K562 (cell line): ENCODE data around the gene FAM167B. TPM values are rescaled to one million over a fixed set of nuclear protein-coding genes. Genes with fewer than 3 reads are reported as not detected.

Experiments
- ATAC-seq: fragments of 200-7000 bp; cut with Tn5 transposase; 3 replicates; pipeline ENCODE4 v1.9.1; 2020; ENCODE audit warnings: moderate library complexity
- BruUV-seq: library from RNA; stranded (reverse); fragments of 400-500 nt; replicated peaks from 2 replicates; lab custom pipeline; 2021; lab: Mats Ljungman, UMichigan
- CTCF ChIA-PET: fragments of 300-600 bp; formaldehyde crosslinking; extraction: SDS; loops from one replicate; lab custom pipeline; 2021; ENCODE audit warnings: low intra/inter-chr PET ratio; lab: Yijun Ruan, JAX
- POLR2A ChIA-PET: fragments of 300-600, 350-650 bp; sonication (Branson Sonifier 250); formaldehyde crosslinking; extraction: SDS; loops from one replicate; lab custom pipeline; 2021; ENCODE audit warnings: antibody characterized with exemption, inconsistent platforms; lab: Yijun Ruan, JAX
- DNase-seq, 4 experiments: peaks; one replicate each; pipeline versions ENCODE4 v3.0.0 to v3.0.0-alpha.2; 2011 to 2018; ENCODE audit warnings: low spot score in 3 of 4, mixed read lengths in 3 of 4; ENCODE audit errors: extremely low read depth in 1 of 4
- FAIRE-seq: peaks from 2 replicates; lab custom pipeline; 2011; peaks lifted over from hg19 to GRCh38; lab: Jason Lieb, UNC
- H2AFZ ChIP-seq: 2 replicates; pipeline ENCODE4 v1.6.0; 2011; ENCODE audit warnings: low read depth, low read length, control low read depth, inconsistent platforms
- H3K27ac ChIP-seq: fragments of 200-600 bp; 3 replicates; pipeline ENCODE4 v1.8.0; 2011; ENCODE audit warnings: low read depth, mild to moderate bottlenecking, control low read depth, inconsistent platforms, low read length, moderate library complexity, mixed read lengths; ENCODE audit errors: extremely low read depth
- H3K27me3 ChIP-seq, 2 experiments: fragments of 300-600 bp in 1 of 2; 2 replicates in 1 of 2; 3 replicates in 1 of 2; pipeline versions ENCODE4 v1.6.0 to v1.8.0; 2011; ENCODE audit warnings: inconsistent platforms in 2 of 2, low read length in 2 of 2, mild to moderate bottlenecking in 1 of 2, mixed read lengths in 1 of 2, moderate library complexity in 1 of 2; ENCODE audit not compliant: control insufficient read depth in 2 of 2, insufficient read depth in 2 of 2
- H3K36me3 ChIP-seq: fragments of 300-600 bp; 3 replicates; pipeline ENCODE4 v1.8.0; 2011; ENCODE audit warnings: mild to moderate bottlenecking, low read length, inconsistent platforms; ENCODE audit not compliant: control insufficient read depth, insufficient read depth
- H3K4me1 ChIP-seq, 2 experiments: fragments of 200-600 bp in 1 of 2; replicated peaks in 1 of 2; 2 replicates in 1 of 2; 3 replicates in 1 of 2; pipeline versions ENCODE4 v1.5.1 to v1.8.0; 2011; ENCODE audit warnings: inconsistent platforms in 2 of 2, low read length in 2 of 2, mild to moderate bottlenecking in 1 of 2, mixed read lengths in 1 of 2, moderate library complexity in 1 of 2; ENCODE audit not compliant: control insufficient read depth in 2 of 2, insufficient read depth in 2 of 2
- H3K4me2 ChIP-seq: 2 replicates; pipeline ENCODE4 v1.6.1; 2011; ENCODE audit warnings: low read length, control low read depth, inconsistent platforms, mixed read lengths; ENCODE audit not compliant: insufficient read depth
- H3K4me3 ChIP-seq: fragments of 200-600 bp; sonication (generic), shearing (Covaris generic); 2 replicates; pipeline ENCODE4 v1.5.1; 2016; ENCODE audit warnings: control low read depth, inconsistent platforms
- H3K79me2 ChIP-seq: fragments of 200-600 bp; 3 replicates; pipeline ENCODE4 v1.8.0; 2011; ENCODE audit warnings: low read length, inconsistent platforms; ENCODE audit not compliant: control insufficient read depth, insufficient read depth
- H3K9ac ChIP-seq, 2 experiments: 2 replicates each; pipeline versions ENCODE4 v1.6.0 to v1.6.1; 2011; ENCODE audit warnings: low read depth in 2 of 2, low read length in 2 of 2, control low read depth in 1 of 2, inconsistent platforms in 1 of 2, mild to moderate bottlenecking in 1 of 2, mixed read lengths in 1 of 2; ENCODE audit not compliant: insufficient read depth in 1 of 2
- H3K9me1 ChIP-seq: one replicate; pipeline ENCODE4 v1.6.0; 2011; ENCODE audit warnings: inconsistent platforms, mild to moderate bottlenecking, low read length, moderate library complexity; ENCODE audit not compliant: control insufficient read depth, insufficient read depth
- H3K9me3 ChIP-seq: replicated peaks from 2 replicates; pipeline ENCODE4 v1.5.1; 2011; ENCODE audit warnings: low read depth, low read length, inconsistent platforms; ENCODE audit not compliant: control insufficient read depth, insufficient read depth
- H4K20me1 ChIP-seq: replicated peaks from 2 replicates; pipeline ENCODE4 v1.6.1; 2011; ENCODE audit warnings: low read length, inconsistent platforms, mixed read lengths; ENCODE audit not compliant: control insufficient read depth, insufficient read depth
- NRF1 ChIP-seq, 2 experiments: fragments of 450-650 bp; IDR thresholded peaks in 1 of 2; conservative IDR thresholded peaks in 1 of 2; 2 replicates each; pipeline ENCODE4 v1.6.1; 2014; ENCODE audit warnings: mild to moderate bottlenecking in 2 of 2
- PTBP1 ChIP-seq: fragments of 200-400 bp; formaldehyde crosslinking; IDR thresholded peaks from 2 replicates; pipeline ENCODE4 v1.6.1; 2017; ENCODE audit warnings: low read depth, low read length
- ZKSCAN3 ChIP-seq: fragments of 250-450 bp; sonication (Bioruptor Pico); IDR thresholded peaks from 2 replicates; pipeline ENCODE4 v1.4.0; 2020
- WGBS: fragments of 100-300 bp; shearing (Covaris generic); methylation state at CpG from one replicate; pipeline ENCODE4 v1.1.6; 2016; ENCODE audit warnings: low coverage, mixed read lengths; ENCODE audit not compliant: insufficient coverage; ENCODE audit errors: missing lambda C conversion rate; 5-methylcytosine and 5-hydroxymethylcytosine counted together
- in situ Hi-C: fragments of 300-500 bp; cut with MboI; formaldehyde crosslinking; loops from 4 replicates; pipeline ENCODE4 v1.15.0; 2018; ENCODE audit warnings: inconsistent platforms, mixed read lengths
- intact Hi-C: fragments of 100-400 bp; cut with micrococcal nuclease; formaldehyde crosslinking; loops from 2 replicates; pipeline ENCODE4 v1.14.2; 2022
- polyA plus RNA-seq, 8 experiments: library from polyadenylated mRNA; depleted of rRNA in 4 of 8; stranded (reverse) in 5 of 8; unstranded in 3 of 8; fragments of >200 nt; fragmentation: Nextera tagmentation in 2 of 8; fragmentation: Illumina TruSeq in 1 of 8; extraction: Ambion mirVana in 2 of 8; extraction: Trizol in 1 of 8; gene quantifications; 2 replicates each; pipeline versions ENCODE4 v1.2.1 to v1.2.3, GENCODE V29; 2011 to 2014; ENCODE audit warnings: inconsistent platforms in 1 of 8, missing spikeins in 1 of 8
- total RNA-seq, 7 experiments: library from RNA; depleted of rRNA in 6 of 7; stranded (reverse); fragments of >200 nt in 6 of 7; fragmentation: Illumina TruSeq in 2 of 7; extraction: Trizol in 2 of 7; gene quantifications; 2 replicates each; pipeline versions ENCODE4 v1.2.1 to v1.2.3, GENCODE V29; 2011 to 2021; ENCODE audit warnings: low replicate concordance in 1 of 7
- TF ChIP-seq, protein P1 (sequence below), 2 experiments: fragments of 150-350 bp in 1 of 2; IDR thresholded peaks; 2 replicates each; pipeline ENCODE4 v1.6.1; 2012 to 2016; ENCODE audit warnings: low read depth in 2 of 2, low read length in 2 of 2, mild to moderate bottlenecking in 1 of 2, moderate library complexity in 1 of 2
- TF ChIP-seq, protein P2 (sequence below): fragments of 450-650 bp; IDR thresholded peaks from 2 replicates; pipeline ENCODE4 v1.6.1; 2016; ENCODE audit warnings: mild to moderate bottlenecking, moderate library complexity

FAM167B gene
- total and polyA plus RNA-seq, 9 of the 15 experiments (the other 6 are each of a cell fraction or from before 2014, with no cell fraction given) = not detected

DNA sequence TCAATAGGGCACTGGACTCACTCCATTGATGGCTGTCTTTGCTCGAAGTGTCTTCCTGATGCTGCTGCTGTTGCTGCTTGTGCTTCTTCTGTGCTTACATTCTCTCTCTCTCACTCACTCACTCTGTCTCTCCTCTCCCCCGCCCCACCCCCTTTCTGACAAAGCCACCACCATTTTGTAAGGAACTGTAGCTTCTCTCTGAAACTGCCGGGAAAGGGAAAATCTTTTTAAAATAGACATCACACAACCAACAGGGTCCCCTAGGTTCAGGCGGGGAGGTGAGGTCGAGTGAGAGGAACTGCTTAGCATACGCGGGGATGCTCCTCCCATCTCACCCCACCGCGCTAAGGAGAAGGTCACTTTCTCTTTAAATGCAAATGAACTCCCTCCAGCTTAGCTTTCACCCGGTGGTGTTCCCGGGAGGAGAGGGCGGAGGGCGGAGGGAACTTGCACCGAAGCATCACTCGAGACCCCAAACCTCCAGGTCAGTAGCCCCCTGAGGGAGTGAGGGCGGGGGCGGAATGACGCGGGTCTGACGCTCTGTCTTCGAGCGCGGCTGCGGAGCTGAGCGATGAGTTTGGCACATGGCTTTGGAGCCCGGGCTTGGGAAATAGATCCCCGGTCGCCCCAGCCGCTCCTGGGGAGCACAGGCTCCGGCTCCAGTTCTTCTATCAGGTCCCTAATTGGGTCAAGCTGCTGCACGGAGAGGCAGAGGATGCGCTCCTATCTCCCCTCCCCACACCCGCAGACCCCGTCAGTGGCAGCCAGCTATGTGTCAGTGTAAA is 46.6 kb upstream of the FAM167B start, which contains the start of gene CCDC28B:
CCDC28B (plus strand) TSS at position 370 of the 785 bp plus-strand sequence. CDS start 1,341 bp downstream, outside the sequence.
- peak within 1 kb of the TSS; percentile 49 for H3K4me3 ChIP-seq
- intact Hi-C loops (no loop called here), in situ Hi-C loops (no loop called here)
- peaks cover 3% of the 10 kb centered on the region for H3K9me1 ChIP-seq
- WGBS = under 1% methylated on average over 34 of the region's 34 CpGs
- peak within 1 kb of the TSS; percentile 75 for H3K27ac ChIP-seq
- ChIA-PET CTCF (interaction anchor here (0.6 kb wide), 1 partner anchor 99 kb away, joined by 3 read pairs; no protein-coding TSS in a partner anchor), POLR2A (interaction anchor here (0.6 to 10.8 kb wide), 20 partner anchors 8 to 457 kb away, joined by 3 to 201 read pairs (median 4); partner anchors contain the start of genes DCDC2B, KPNA6, MARCKSL1 and TMEM39B)
- DNase-seq (peak; percentile 68 to 82 (median 74)), ATAC-seq (peak; percentile 65), FAIRE-seq (peak; percentile 96)
- H3K4me2 ChIP-seq = peak within 1 kb of the TSS; percentile 90
- no peaks in the 10 kb centered on the region for H3K27me3 ChIP-seq
- no TSS peak for BruUV-seq
- H3K4me1 ChIP-seq = peaks cover 20 to 46% of the 10 kb centered on the region in 2 experiments
- H3K79me2 ChIP-seq = peaks cover 13% of the 10 kb centered on the region; the same call in 2 of the 3 replicates
- peak within 1 kb of the TSS; percentile 69 to 89 for H3K9ac ChIP-seq
- H2AFZ ChIP-seq = peak within 1 kb of the TSS; percentile 97
- no peaks in the 10 kb centered on the region; the same call in none of the 2 replicates for H4K20me1 ChIP-seq
- peaks cover 32% of the 10 kb centered on the region for H3K36me3 ChIP-seq
- no peaks in the 10 kb centered on the region for H3K9me3 ChIP-seq
- TF ChIP-seq PTBP1 = no peak
- no peak for TF ChIP-seq ZKSCAN3 (CRISPR knock-in tag)
- TF ChIP-seq, protein P1, sequence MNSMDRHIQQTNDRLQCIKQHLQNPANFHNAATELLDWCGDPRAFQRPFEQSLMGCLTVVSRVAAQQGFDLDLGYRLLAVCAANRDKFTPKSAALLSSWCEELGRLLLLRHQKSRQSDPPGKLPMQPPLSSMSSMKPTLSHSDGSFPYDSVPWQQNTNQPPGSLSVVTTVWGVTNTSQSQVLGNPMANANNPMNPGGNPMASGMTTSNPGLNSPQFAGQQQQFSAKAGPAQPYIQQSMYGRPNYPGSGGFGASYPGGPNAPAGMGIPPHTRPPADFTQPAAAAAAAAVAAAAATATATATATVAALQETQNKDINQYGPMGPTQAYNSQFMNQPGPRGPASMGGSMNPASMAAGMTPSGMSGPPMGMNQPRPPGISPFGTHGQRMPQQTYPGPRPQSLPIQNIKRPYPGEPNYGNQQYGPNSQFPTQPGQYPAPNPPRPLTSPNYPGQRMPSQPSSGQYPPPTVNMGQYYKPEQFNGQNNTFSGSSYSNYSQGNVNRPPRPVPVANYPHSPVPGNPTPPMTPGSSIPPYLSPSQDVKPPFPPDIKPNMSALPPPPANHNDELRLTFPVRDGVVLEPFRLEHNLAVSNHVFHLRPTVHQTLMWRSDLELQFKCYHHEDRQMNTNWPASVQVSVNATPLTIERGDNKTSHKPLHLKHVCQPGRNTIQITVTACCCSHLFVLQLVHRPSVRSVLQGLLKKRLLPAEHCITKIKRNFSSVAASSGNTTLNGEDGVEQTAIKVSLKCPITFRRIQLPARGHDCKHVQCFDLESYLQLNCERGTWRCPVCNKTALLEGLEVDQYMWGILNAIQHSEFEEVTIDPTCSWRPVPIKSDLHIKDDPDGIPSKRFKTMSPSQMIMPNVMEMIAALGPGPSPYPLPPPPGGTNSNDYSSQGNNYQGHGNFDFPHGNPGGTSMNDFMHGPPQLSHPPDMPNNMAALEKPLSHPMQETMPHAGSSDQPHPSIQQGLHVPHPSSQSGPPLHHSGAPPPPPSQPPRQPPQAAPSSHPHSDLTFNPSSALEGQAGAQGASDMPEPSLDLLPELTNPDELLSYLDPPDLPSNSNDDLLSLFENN (IDR thresholded peaks at IDR 0.05; ENCODE audit: low read depth in 2 of 2, low read length in 2 of 2) = no peak
- TF ChIP-seq, protein P2, sequence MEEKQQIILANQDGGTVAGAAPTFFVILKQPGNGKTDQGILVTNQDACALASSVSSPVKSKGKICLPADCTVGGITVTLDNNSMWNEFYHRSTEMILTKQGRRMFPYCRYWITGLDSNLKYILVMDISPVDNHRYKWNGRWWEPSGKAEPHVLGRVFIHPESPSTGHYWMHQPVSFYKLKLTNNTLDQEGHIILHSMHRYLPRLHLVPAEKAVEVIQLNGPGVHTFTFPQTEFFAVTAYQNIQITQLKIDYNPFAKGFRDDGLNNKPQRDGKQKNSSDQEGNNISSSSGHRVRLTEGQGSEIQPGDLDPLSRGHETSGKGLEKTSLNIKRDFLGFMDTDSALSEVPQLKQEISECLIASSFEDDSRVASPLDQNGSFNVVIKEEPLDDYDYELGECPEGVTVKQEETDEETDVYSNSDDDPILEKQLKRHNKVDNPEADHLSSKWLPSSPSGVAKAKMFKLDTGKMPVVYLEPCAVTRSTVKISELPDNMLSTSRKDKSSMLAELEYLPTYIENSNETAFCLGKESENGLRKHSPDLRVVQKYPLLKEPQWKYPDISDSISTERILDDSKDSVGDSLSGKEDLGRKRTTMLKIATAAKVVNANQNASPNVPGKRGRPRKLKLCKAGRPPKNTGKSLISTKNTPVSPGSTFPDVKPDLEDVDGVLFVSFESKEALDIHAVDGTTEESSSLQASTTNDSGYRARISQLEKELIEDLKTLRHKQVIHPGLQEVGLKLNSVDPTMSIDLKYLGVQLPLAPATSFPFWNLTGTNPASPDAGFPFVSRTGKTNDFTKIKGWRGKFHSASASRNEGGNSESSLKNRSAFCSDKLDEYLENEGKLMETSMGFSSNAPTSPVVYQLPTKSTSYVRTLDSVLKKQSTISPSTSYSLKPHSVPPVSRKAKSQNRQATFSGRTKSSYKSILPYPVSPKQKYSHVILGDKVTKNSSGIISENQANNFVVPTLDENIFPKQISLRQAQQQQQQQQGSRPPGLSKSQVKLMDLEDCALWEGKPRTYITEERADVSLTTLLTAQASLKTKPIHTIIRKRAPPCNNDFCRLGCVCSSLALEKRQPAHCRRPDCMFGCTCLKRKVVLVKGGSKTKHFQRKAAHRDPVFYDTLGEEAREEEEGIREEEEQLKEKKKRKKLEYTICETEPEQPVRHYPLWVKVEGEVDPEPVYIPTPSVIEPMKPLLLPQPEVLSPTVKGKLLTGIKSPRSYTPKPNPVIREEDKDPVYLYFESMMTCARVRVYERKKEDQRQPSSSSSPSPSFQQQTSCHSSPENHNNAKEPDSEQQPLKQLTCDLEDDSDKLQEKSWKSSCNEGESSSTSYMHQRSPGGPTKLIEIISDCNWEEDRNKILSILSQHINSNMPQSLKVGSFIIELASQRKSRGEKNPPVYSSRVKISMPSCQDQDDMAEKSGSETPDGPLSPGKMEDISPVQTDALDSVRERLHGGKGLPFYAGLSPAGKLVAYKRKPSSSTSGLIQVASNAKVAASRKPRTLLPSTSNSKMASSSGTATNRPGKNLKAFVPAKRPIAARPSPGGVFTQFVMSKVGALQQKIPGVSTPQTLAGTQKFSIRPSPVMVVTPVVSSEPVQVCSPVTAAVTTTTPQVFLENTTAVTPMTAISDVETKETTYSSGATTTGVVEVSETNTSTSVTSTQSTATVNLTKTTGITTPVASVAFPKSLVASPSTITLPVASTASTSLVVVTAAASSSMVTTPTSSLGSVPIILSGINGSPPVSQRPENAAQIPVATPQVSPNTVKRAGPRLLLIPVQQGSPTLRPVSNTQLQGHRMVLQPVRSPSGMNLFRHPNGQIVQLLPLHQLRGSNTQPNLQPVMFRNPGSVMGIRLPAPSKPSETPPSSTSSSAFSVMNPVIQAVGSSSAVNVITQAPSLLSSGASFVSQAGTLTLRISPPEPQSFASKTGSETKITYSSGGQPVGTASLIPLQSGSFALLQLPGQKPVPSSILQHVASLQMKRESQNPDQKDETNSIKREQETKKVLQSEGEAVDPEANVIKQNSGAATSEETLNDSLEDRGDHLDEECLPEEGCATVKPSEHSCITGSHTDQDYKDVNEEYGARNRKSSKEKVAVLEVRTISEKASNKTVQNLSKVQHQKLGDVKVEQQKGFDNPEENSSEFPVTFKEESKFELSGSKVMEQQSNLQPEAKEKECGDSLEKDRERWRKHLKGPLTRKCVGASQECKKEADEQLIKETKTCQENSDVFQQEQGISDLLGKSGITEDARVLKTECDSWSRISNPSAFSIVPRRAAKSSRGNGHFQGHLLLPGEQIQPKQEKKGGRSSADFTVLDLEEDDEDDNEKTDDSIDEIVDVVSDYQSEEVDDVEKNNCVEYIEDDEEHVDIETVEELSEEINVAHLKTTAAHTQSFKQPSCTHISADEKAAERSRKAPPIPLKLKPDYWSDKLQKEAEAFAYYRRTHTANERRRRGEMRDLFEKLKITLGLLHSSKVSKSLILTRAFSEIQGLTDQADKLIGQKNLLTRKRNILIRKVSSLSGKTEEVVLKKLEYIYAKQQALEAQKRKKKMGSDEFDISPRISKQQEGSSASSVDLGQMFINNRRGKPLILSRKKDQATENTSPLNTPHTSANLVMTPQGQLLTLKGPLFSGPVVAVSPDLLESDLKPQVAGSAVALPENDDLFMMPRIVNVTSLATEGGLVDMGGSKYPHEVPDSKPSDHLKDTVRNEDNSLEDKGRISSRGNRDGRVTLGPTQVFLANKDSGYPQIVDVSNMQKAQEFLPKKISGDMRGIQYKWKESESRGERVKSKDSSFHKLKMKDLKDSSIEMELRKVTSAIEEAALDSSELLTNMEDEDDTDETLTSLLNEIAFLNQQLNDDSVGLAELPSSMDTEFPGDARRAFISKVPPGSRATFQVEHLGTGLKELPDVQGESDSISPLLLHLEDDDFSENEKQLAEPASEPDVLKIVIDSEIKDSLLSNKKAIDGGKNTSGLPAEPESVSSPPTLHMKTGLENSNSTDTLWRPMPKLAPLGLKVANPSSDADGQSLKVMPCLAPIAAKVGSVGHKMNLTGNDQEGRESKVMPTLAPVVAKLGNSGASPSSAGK = peak; percentile 99
- TF ChIP-seq NRF1 (conservative IDR thresholded peaks at IDR 0.05 in 1 of 2, IDR thresholded peaks at IDR 0.05 in 1 of 2) = no peak
